A549 treated with Hydrocortisone at 1 μM for 4 hours (cell line): Measurements from ENCODE around the gene SLC34A3. TPM values are rescaled to one million over a fixed set of nuclear protein-coding genes. Genes with fewer than 3 reads are reported as not detected.

Source experiments
- total RNA-seq: library from RNA; stranded (reverse); fragments of 200-300 nt; extraction: Qiagen RNA extraction; gene quantifications from 5 replicates; pipeline ENCODE4 v1.2.3, GENCODE V29; 2022

SLC34A3 gene
- total RNA-seq, result 0.05 to 0.16 TPM (median 0.07 TPM) in 4 of 5 replicates, not detected in the other

GRCh38 chr9:137230705-137231371 is at the start of gene SLC34A3:
SLC34A3 (plus strand) TSS chr9:137230901; CDS start chr9:137231703, 802 bp downstream.

GRCh38 chr9:137188490-137189296 is 42.0 kb upstream of the SLC34A3 start, which contains the start of the genes ANAPC2 and SSNA1:
ANAPC2 (minus strand) TSS chr9:137188560; CDS start chr9:137188532, 28 bp downstream.
SSNA1 (plus strand) TSS chr9:137188676; CDS start chr9:137188727, 51 bp downstream.

GRCh38 chr9:137200311-137201204 is 30.1 kb upstream of the SLC34A3 start, which contains the start of gene TPRN:
TPRN (minus strand) TSS chr9:137200741; CDS start chr9:137200711, 30 bp downstream.

GRCh38 chr9:137205126-137206069 is 25.3 kb upstream of the SLC34A3 start, which contains the start of the genes NDOR1 and TMEM203:
NDOR1 (plus strand) TSS chr9:137205700; CDS start chr9:137205778, 78 bp downstream.
TMEM203 (minus strand) TSS chr9:137205648; CDS start chr9:137205414, 234 bp downstream.

DNA sequence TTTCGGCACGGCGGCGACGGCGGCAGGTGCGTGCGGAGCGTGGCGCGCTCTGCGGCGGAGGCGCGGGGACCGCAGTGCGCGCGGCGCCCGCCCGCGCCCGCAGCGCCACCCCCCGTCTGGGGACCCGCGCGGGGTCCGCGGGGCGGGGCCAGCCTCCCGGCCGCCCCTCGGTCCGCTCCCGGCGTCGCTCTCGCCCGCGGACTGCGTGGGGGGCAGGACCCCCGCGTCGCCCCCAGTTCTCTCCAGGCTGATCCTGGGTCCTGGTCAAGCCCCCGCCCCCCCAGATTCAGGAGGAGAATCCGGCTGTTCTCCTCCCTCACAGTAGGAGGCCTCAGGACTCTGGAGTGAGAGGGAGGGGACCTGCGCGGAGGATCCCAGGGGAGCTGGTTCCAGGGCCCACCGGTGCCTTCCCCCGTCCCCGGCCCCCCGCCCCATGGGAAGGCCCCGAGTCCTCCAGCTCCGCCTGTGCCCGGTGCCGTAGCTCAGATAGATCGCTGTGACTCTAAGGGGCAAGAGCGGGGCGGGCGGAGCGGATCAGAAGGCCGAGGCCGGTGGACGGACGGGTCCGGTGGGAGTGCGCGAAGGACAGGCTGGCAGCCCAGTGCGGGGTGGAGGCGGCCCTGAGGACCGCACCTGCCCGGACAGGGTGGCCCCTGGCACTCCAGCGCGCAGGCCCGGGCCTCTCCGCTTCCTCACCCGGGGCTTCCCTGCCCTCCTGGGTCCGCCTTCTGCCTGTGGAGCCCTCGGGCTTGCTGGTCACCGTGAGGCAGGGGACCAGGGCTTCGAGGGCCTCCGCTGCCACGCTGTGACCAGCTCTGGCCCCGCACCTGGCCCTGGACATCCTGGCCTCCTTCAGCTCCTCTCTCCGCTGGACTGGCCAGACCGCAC is 8.3 kb upstream of the SLC34A3 start, which contains the start of gene RNF208:
Gene RNF208 (minus strand): TSS at position 51 of the 888 bp plus-strand sequence. CDS start 1,028 bp downstream, outside the sequence.

GRCh38 chr9:137224830-137225694 is 5.6 kb upstream of the SLC34A3 start, which contains the start of gene CYSRT1:
CYSRT1 (plus strand) TSS chr9:137225174; CDS start chr9:137225622, 448 bp downstream.

DNA sequence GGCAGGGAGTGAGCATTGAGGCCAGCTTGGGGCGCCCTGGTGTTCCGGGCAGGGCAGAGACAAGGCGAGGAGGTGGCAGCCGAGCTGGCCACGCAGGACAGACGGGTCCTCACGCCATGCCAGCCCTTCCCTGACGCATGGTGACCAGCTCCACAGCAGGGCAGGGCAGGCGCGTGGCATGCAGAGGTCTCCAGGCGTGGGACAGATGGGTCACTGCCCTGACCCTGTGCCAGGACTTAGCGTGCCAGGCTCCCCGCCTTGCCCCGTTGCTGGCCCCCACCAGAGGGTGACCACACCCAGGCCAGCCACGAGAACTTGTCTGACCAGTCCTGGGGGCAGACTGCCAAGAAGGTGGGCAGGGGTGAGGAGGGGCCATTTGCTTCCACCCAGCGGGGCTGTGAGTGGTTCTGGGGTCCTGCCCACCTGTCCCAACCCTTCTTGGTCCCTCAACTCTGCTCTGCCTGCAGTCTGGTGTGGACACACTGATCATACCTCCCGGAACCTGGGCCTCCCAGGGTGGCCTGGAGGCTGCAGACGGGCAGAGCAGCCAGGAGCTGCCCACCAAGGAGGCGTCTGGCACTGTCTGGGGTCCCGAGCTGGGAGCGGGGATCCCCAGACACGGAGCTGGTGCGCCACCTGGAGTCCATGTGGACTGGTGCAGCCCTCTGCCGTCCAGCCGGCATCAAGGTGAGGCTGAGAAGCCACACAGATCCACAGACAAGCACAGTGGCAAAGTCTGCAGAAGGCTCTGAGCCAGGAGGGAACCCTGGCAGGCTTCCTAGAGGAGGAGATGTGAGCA is 3.4 kb upstream of the SLC34A3 start, which contains the start of gene RNF224:
Gene RNF224 (plus strand): TSS at position 449 of the 799 bp plus-strand sequence. CDS start 834 bp downstream, outside the sequence.

DNA sequence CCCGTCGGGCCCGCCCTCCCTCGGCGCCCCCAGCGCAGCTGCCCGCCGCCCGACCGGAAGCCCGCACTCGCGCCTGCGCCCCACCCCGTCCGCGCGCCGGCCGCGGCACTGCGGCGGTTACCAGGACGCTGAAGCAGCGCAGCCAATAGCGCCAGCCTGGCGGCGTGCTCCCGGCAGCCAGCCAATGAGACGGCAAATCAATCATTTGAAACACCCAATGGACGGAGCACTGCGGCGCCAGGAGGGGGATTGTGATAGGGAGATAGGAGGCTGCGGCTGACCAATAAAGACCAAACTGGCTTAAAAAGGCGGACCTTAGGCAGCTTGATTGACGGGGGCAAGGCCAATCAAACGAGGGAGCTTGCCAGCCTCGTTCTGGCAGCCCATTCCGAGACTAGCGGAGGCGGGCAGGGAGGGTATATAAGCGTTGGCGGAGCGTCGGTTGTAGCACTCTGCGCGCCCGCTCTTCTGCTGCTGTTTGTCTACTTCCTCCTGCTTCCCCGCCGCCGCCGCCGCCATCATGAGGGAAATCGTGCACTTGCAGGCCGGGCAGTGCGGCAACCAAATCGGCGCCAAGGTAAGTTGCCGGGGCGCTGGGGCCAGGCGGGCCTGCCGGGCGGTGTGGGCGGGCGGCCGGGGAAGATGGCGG is 10.3 kb downstream of the SLC34A3 start, which contains the start of gene TUBB4B:
Gene TUBB4B (plus strand): TSS at position 447 of the 649 bp plus-strand sequence. CDS start 74 bp downstream, at position 521.

GRCh38 chr9:137251194-137251461 is 20.4 kb downstream of the SLC34A3 start, which contains the start of gene STPG3:
STPG3 (plus strand) TSS chr9:137251286; CDS start chr9:137251287, 1 bp downstream.

DNA sequence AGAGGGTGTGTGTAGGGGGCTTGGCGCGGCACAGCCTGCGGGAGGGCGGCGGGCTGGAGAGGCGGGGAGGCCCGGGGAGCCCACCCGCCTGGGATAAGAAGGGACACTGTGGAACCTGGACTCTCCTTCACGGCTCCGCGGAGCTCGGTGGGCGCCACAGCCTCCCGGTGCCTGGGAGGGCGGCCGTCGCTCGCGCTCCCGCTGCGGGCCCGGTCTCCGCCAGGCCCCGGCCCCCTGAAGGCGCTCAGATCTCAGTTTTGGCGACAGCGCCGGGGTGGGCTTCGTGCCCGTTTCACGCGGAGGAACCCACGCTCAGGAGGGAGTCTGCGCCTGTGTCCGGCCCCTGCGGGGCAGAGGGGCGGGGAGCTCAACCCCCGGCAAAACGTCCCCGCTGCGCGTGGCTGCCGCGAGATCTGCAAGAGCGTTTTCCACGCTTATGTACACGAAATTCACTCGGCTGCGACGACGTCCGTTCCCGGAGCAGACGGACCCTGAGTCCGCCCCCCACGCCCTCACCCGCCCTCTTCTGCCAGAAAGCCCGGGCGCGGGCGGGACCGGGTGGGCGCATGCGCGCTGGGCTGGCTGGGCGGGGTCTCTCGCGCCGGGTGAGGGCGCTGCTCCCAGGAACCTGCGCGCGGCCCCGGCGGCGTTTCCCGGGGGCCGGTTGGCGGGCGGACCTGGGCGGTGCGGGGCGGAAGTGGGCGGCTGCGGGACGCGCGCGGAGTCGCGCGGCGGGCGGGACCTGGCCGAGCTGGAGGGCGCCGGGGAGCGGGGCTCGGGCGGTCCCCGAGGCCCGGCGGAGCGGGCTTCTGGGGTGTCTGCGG is 24.1 kb downstream of the SLC34A3 start, which contains the start of gene NELFB:
Gene NELFB (plus strand): TSS at position 704 of the 824 bp plus-strand sequence.

DNA sequence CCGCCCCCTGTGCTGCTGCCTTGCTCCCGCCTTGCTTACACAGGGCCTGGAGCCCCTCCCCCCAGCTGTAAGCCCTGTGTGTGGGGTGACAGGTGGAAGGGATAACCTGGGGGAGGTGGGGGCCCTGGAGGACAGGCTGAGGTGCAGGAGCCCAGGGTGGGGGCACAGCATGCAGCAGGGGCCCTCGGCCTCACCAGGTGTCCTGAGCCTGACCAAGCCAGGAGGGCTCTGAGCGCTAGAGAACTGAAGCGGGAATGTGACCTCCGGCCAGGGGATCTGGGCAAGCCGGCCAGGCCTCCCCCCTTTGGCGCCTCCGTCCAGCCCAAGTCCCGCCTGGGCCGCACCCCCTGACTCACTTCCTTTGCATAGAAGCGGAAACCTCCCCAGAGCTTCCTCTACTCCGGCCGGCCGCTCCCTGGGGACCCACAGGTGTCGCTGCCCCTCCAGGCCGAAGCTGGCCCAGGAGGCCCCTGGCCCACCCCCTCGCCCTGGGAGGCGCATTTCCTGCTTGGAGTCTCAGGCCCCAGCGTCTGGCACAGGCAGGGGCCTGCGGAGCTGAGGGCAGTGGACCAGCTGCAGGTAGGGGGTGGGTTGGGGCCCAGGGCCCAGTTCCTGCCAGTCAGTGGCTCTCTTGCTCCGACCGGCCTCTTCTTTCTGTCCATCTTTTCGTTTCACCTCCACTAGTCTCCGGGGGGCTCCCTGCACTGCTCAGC is 46.8 kb downstream of the SLC34A3 start, which contains the start of gene TOR4A:
Gene TOR4A (plus strand): TSS at position 398 of the 713 bp plus-strand sequence. CDS start 964 bp downstream, outside the sequence.

